HG02870 (cell line): ENCODE results near the gene MCFD2.
"Not testable (repeated sequence)": the region's sequence is repeated elsewhere in the genome, so short reads cannot be mapped to it uniquely, and the experiment has no call there.

Experiments
- ATAC-seq: cut with Tn5 transposase; IDR thresholded peaks from one replicate; pipeline ENCODE4 v1.9.1; 2021; ENCODE audit warnings: mild to moderate bottlenecking, moderate library complexity; ENCODE audit not compliant: unreplicated experiment

MCFD2 gene

GRCh38 chr2:46875962-46876689 lies 39.5 kb downstream of the MCFD2 start:
- not testable (repeated sequence) for ATAC-seq

- ATAC-seq: no peak
Observed at GRCh38 chr2:46875226-46875899, 40.2 kb downstream of the MCFD2 start.

DNA sequence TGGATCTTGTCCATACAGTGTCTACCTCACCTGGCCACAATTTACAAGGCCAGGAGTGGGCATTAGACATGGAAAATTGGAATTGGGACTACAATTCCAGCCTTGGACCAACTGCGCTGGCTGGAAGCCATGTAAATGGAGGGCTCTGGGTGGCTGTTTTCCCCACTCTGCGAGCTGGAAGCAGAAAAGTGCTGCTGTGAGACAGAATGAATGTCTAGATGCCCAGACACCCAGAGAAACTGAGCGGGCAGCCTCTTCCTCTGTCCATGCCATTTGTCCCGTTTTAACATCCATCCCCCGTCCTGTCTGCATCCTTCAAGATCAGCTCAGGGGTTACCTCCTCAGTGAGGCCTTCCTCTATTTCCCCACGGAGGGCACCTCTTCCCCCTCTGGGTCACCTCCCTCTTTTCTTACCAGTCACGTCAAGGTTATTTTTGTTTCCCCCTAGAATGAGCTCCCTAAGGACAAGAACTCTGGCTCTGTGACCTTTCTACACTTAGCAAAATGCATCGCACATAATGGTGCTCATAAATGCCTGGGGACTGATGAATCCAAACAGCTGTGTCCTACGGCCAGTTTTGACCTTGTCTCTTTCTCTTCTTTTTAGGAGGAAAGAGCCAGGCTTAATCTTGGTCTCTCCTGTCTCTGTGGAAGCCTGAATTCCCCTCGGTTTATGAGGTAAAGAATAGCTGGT lies 41.2 kb downstream of the MCFD2 start:
- no peak for ATAC-seq

GRCh38 chr2:46873604-46874068 lies 42.0 kb downstream of the MCFD2 start:
- no peak for ATAC-seq

GRCh38 chr2:46872902-46873603 lies 42.6 kb downstream of the MCFD2 start:
- no peak for ATAC-seq

GRCh38 chr2:46871976-46872381 lies 43.6 kb downstream of the MCFD2 start:
- ATAC-seq: no peak

GRCh38 chr2:46870051-46870839 lies 45.4 kb downstream of the MCFD2 start:
- ATAC-seq: no peak

DNA sequence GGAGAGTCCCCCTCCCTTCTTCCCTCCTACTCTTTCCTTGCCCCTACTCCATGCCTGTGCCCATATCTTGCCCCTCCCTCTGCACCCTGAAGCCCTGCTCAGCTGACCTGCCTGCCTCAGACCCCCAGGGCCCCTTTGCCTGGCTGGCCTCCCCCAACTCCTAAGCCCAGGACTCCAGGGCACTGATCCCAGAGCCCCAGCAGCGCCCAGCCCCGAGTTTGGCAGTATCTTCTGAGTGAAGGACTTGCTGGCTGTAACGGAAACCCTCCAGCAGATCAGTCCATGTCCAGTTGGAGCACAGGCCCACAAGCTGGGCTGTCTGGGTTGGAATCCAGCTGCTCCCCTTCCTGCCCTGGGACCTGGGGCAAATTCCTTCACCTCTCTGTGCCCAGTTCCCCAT lies 46.0 kb downstream of the MCFD2 start:
- ATAC-seq: no peak

- ATAC-seq: no peak
Observed at GRCh38 chr2:46866770-46867246, 48.8 kb downstream of the MCFD2 start.

DNA sequence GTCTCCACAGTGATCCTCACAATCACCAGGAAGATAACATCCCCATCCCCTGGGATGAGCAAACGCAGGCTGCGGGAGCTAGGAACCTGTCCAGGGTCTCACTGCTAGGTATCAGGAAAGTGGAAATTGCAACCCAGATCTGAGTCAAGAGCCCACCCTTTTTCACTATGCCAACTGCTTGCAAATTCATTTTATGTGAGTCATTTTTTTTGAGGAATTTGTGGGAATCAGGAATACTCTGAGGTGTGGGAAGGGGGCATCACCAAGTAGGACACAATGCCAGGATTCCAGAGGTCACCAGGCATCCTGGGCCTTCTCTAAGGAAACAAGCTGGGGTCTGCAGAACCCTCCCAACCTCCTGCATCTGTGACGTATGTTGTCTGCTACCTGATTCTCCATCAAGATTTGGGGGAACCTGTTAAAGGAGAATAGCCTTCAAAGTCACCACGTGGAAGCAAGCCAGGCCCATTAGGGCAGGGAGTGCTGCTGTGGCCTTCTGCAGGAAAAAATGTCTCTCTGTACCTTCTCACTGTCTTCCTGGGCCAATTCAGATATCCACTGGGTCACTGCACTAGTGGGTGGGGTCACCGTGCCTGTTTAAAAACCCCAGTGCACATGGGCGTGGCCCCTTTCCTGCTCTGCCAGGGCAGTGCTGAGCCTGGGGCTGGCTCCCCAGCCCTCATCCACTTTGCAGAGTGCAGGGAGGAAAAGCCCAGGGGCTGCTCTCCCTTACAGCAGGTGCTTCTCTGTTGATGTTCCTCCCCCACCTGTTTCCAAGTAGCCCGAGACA lies 50.2 kb downstream of the MCFD2 start:
- ATAC-seq: no peak

DNA sequence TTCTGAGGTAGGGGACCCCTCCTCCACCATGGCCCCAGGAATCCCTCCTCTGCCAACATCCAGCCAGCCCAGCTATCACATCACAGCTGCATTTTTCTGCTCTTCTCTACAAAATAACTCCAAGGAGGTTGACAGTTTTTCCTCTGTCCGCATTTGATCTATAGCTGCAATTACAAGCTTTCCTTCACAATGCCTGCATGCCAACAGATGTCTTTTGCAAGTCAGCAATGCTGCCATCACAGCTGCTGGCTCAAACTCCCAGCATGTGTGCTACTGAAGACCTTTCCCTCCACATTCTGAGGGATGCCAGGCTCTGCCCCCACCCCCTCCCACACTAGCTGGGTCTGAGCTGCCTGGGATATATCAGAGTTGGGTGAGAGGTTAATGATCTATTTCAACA lies 51.7 kb downstream of the MCFD2 start:
- no peak for ATAC-seq

DNA sequence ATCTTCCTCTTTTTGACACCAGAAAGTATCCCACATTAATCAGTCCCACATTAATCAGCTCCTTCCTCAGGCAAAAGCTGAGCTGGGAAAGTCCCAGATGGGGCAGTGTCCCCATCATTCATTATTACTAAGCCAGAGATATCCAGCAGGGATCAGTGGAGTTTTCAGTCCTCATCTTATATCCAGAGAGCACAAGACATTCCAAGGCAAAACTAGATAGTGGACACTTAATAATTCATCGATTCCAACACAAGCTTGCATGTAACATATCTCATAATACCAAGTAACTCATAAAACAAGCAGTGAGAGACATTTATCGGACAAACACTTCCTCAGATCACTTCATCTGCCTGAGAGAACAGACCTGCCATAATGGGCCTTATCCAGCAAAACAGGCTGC lies 53.1 kb downstream of the MCFD2 start:
- no peak for ATAC-seq

DNA sequence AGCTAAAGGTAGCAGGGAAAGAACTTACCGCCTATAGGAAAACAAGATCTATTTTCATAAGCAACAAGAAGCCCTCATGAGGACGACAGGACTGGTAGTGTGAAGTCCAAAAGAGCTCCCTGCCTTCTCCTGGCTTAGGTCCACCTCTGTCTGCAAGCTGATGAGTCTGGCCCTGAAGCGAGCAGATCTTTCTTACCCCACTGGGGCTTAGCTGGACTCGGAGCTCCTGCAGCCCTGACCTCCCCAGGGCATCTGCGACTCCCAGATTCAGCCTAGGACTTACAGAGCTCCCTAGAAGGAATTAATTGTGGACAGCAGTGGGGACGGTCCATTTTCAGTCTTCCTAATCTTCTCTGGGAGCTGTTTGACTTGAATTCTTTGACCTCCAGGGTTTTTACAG lies 53.7 kb downstream of the MCFD2 start:
- no peak for ATAC-seq

DNA sequence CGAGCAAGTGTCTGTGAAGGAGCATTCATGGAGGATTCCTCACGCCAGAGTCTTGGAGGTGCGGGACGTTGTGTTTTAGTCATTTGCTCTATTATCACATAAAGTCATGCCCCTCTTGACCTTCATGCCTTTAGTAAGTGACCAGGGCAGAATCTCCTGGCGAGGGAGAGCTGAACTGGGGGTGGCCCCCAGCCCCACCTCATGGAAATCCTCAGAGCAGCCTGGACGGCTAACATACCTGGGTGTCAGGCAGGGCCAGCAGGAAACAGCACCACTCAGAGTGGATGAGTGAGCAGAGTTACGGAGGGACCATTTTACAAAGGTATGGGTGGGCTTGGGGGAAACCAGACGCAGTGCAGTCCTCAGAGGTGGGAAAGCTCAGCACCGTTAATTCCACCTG lies 56.1 kb downstream of the MCFD2 start:
- no peak for ATAC-seq

DNA sequence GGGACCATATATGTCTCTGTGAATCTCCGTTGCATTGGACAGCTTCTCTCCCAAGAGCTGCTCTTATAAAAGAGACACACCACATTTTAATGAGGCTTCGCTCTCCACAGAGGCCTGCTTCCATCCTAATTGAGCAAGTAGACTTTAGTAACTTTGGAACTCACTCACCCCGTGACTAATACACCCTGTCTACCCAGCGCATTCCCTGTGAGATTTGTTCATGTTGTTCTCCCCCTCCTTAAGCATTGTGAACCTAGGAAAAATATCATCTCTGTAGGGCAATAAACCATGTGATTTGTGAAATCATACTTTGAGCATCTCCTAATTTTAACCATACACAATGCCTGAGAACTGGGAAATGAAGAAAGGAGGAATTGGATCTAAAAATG lies 56.9 kb downstream of the MCFD2 start:
- ATAC-seq: no peak

DNA sequence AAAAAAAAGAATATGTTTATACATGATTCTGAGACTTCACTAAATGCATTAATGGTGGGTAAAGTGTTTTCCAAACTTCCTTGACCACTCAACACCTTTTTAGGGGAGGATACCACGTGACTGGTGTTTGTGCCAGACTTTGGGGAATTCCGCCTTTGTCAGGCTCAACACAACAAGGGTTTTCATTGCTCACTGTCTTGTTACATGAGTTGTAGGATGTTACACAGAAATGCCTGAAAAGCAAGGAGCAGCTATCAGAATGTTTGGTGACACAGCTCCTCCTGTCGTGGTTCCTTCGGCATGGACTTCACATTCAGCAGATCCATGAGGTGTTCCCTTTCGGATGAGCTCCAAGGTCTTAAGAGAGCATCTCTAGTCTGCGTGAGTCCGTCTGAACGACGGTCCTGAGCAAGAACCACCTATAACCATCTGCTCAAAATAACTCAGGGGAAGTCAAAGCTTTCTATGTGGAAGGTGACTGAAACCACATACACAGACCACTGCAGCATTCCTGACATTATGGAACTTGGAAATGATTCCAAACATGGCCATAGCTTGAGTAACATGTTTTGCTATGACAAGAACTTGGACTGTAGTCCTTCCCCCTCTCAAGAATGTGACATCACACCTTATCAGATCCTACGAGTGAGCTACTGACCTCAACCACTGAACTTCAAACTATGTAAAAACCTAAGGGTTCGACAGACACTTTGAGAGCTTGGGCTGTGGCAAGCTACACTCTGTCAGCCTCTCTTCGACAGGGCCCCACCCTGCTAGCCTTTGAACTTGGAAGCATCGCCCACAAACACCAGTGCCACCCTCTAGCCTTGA lies 57.5 kb downstream of the MCFD2 start:
- ATAC-seq: no peak

DNA sequence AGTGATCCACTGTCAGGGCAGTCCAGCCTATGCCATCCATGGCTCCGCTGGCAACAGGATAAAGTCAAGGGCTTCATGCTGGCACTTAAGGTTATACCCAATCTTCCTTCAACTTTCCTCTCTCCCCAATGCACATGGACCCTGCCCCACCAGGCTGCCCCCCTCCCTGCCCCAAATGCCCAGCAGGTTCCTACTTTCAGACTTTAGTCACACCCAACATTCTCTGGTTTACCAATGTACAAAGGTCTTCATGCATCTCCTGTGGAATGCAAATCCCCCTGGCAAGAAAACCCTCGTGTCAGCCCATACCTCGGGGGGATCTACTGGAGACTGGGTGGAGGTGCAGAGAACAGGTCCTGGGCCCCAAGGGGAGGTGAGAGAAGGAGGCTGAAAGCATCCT lies 59.3 kb downstream of the MCFD2 start:
- no peak for ATAC-seq

DNA sequence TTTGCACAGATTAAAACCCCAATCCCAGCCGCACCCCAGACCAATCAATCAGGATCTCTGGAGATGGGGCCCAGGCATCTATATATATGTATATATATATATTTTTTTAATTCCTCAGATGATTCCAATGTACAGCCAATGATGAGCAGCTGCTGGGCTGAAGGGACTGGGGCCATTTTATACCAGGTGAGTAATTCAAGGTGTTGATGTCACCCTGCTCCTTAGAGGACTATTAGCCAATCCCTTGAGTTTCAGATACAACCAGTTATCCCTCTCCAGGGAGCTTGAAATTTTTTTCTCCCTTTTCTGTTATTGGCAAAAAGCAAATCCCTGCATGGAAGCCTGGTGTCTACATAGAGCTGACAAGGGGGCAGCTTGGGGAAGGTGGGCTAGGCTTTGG lies 59.8 kb downstream of the MCFD2 start:
- ATAC-seq: no peak

DNA sequence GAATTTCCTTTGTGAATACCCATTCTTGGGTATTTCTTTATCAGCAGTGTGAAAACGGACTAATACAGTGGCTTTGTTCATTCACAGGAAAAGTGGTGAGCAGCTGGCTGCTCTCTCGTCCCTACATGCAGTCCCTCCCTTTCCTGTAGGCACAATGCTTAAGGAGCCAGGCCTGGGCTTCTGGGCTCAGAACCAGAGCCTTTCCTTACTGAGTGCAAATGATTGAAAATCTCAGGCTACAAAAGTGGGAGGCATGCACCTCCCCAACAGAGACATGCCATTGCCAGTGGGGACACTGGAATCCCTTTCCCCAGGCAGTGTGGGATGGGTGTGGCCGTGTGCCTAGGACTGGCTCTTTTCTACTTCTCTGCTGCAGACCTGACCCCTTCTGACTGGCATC lies 61.3 kb downstream of the MCFD2 start:
- ATAC-seq: no peak
